ENCODE data around the gene OPA3.
"Not testable (repeated sequence)": the region's sequence is repeated elsewhere in the genome, so short reads cannot be mapped to it uniquely, and the experiment has no call there.

The OPA3 gene

GRCh38 chr19:45584332-45585157 is at the start of gene OPA3:
TSS of gene OPA3 (minus strand) at chr19:45584802. CDS start at chr19:45584764, 38 bp downstream.
- peak; percentile 96 to 97 (median 97) for DNase-seq (ENCODE audit: low read depth in 3 of 3, low spot score in 1 of 3)

- DNase-seq (ENCODE audit: low read depth in 3 of 3, low spot score in 1 of 3) = peak in 1 of 3 donors; percentile 37
Observed at GRCh38 chr19:45632468-45633196, 48.0 kb upstream of the OPA3 start.

GRCh38 chr19:45630463-45630862 is 45.9 kb upstream of the OPA3 start:
- no peak for DNase-seq (ENCODE audit: low read depth in 3 of 3, low spot score in 1 of 3)

GRCh38 chr19:45629704-45630103 is 45.1 kb upstream of the OPA3 start:
- no peak for DNase-seq (ENCODE audit: low read depth in 3 of 3, low spot score in 1 of 3)

- not testable (repeated sequence) for DNase-seq (ENCODE audit: low read depth in 3 of 3, low spot score in 1 of 3)
Observed at GRCh38 chr19:45628219-45628618, 43.6 kb upstream of the OPA3 start.

- no peak for DNase-seq (ENCODE audit: low read depth in 3 of 3, low spot score in 1 of 3)
Observed at GRCh38 chr19:45623984-45624383, 39.4 kb upstream of the OPA3 start.

- DNase-seq (ENCODE audit: low read depth in 3 of 3, low spot score in 1 of 3) = no peak
Observed at GRCh38 chr19:45621976-45622503, 37.4 kb upstream of the OPA3 start.

- DNase-seq (ENCODE audit: low read depth in 3 of 3, low spot score in 1 of 3) = no peak
Observed at GRCh38 chr19:45621389-45621788, 36.8 kb upstream of the OPA3 start.

- DNase-seq (ENCODE audit: low read depth in 3 of 3, low spot score in 1 of 3) = no peak
Observed at GRCh38 chr19:45616704-45617017, 32.1 kb upstream of the OPA3 start.

- peak in 2 of 3 donors; percentile 22 to 64 for DNase-seq (ENCODE audit: low read depth in 3 of 3, low spot score in 1 of 3)
Observed at GRCh38 chr19:45615795-45616703, 31.4 kb upstream of the OPA3 start.

GRCh38 chr19:45615056-45615455 is 30.5 kb upstream of the OPA3 start:
- DNase-seq (ENCODE audit: low read depth in 3 of 3, low spot score in 1 of 3) = not testable (repeated sequence)

GRCh38 chr19:45613926-45614725 is 29.5 kb upstream of the OPA3 start:
- DNase-seq (ENCODE audit: low read depth in 3 of 3, low spot score in 1 of 3) = no peak

GRCh38 chr19:45608948-45609347 is 24.3 kb upstream of the OPA3 start:
- no peak for DNase-seq (ENCODE audit: low read depth in 3 of 3, low spot score in 1 of 3)

GRCh38 chr19:45607071-45608029 is 22.7 kb upstream of the OPA3 start:
- DNase-seq (ENCODE audit: low read depth in 3 of 3, low spot score in 1 of 3) = peak in 1 of 3 donors; percentile 35

- no peak for DNase-seq (ENCODE audit: low read depth in 3 of 3, low spot score in 1 of 3)
Observed at GRCh38 chr19:45601524-45602374, 17.1 kb upstream of the OPA3 start, which contains the start of gene GPR4. TSS of gene GPR4 (minus strand) at chr19:45602212. CDS start at chr19:45591866, 10,346 bp downstream.

GRCh38 chr19:45601115-45601514 is 16.5 kb upstream of the OPA3 start:
- no peak for DNase-seq (ENCODE audit: low read depth in 3 of 3, low spot score in 1 of 3)

- DNase-seq (ENCODE audit: low read depth in 3 of 3, low spot score in 1 of 3) = no peak
Observed at GRCh38 chr19:45600340-45600885, 15.8 kb upstream of the OPA3 start.

GRCh38 chr19:45599286-45599685 is 14.7 kb upstream of the OPA3 start:
- no peak for DNase-seq (ENCODE audit: low read depth in 3 of 3, low spot score in 1 of 3)
